Caki2 (cell line): ENCODE data around the gene GRM4. TPM values are rescaled to one million over a fixed set of nuclear protein-coding genes. Genes with fewer than 3 reads are reported as not detected.
A peak's percentile ranks its signal among the peaks of the same experiment; 100 is the strongest.

Experiments
- DNase-seq: peaks from one replicate; pipeline ENCODE4 v3.0.0-alpha.2; 2015; ENCODE audit warnings: low read depth
- in situ Hi-C: cut with HindIII; loops from 2 replicates; pipeline ENCODE4 v1.10.0; 2016; ENCODE audit warnings: low sequenced_read_pairs, low pct_unique_long_range_greater_than_20kb, mixed read lengths
- total RNA-seq: library from RNA; depleted of rRNA; stranded (reverse); fragments of >200 nt; shearing (Covaris generic); gene quantifications from 2 replicates; pipeline ENCODE4 v1.2.3, GENCODE V29; 2014; ENCODE audit warnings: low replicate concordance

The GRM4 gene
- total RNA-seq, 1 experiment from 2014 or later, result 1.2 TPM

DNA sequence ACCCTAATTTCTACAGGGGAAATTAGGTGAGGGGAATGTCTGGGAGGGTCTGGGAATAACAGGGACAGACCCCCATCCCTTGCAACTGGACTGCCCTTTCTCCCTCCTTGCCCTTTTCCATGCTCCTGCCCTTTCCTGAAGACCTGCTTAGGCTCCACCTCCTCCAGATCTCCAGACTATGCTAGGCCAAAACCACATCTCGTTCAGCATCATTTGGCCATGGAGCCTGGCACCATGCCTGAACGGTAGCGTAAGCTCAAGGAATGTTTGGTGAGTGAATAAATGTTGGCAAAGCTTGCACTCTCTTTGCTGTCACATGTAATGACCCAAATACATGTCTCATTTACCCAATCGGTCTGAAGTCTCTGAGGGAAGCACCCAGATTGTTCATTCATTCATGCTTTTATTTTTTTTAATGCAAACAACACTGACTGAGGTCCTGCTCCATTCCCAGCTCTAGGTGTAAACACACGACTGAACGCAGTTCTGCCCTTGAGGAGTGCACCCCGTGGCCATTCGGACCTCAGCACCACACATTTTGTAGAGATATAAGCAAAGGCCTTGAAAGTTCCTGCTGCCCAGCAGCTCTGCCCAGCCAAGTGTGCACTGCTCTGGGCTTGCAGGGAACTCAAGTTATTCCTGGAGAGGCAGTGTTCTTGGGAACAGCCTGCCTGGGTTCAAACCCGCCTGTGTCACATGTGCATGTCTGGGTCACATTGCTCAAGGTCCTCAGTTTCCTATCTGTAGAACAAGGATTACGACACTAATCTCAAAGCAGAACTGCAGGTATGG lies 1.1 kb upstream of the GRM4 start:
- in situ Hi-C loops, result no loop called here
- DNase-seq, result peak; percentile 10

DNA sequence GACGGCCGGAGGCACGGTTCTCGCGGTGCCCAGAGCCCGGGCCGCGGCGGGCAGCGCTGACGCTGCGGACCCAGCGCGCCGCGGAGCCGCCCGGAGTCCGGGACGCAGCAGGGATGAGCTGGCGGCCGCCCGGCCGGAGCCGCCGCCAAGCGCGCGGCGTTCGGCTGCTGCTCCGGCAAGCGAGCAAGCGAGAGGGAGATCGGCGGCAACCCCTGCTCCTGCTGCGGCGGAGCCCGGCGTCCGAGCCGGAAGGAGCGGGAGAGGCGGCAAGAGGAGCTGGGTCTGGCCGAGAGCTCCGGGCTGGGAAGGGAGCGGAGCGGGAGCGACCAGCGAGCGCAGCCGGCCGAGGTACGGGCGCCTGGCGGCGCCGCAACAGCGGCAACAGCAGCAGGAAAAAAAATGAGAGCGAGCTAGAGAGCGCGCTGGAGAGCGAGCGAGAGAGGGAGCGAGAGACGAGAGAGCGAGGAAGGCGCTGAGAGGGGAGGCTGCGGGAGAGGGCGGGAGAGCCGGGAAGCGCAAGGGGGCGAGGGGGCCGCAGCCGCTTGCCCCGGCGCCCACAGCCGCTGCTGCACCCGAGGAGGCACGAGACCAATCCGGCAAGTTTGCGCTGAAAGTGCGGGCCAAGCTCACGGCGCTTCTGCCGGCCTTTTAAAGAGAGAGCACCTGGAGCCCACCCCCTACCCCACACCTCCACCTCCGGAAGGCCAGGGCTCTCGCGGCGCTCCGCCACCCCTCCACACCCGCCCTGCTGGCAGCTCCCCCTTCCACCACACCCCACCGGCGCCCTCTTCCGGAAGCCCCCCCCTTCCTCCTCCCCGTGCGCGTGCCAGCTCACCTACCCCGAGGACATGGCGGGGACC lies 496 bp downstream of the GRM4 start:
- peak; percentile 63 for DNase-seq
- in situ Hi-C loops, result no loop called here

DNA sequence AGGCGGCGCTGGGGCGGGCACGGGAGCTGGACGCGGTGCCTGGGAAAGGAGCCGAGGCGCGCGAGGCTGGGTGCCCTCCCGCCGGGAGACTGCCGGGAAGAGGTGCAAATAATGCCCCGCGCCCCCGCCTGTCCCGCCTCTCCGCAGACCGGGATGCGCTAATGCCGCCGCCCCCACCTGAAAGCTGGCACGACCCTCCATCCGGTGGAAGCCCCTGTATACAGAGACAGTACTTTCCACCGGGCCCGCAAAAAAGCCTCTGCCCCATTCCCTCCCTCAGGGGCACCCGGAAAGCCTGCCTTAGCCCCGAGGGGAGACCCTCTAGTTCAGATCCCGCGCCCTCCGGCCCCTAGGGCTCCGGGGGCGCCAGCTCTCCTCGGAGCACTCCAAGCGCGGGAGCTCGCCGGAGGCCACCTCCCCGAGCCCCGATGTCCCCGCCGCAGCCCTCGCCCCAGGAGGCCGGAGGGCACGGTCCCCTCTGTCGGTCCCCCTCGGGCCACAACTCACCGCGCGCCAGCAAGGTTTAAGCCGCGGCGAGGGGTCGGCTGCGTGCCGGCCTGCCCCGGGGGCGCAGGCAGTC lies 1.2 kb downstream of the GRM4 start:
- in situ Hi-C loops, result no loop called here
- DNase-seq, result no peak

DNA sequence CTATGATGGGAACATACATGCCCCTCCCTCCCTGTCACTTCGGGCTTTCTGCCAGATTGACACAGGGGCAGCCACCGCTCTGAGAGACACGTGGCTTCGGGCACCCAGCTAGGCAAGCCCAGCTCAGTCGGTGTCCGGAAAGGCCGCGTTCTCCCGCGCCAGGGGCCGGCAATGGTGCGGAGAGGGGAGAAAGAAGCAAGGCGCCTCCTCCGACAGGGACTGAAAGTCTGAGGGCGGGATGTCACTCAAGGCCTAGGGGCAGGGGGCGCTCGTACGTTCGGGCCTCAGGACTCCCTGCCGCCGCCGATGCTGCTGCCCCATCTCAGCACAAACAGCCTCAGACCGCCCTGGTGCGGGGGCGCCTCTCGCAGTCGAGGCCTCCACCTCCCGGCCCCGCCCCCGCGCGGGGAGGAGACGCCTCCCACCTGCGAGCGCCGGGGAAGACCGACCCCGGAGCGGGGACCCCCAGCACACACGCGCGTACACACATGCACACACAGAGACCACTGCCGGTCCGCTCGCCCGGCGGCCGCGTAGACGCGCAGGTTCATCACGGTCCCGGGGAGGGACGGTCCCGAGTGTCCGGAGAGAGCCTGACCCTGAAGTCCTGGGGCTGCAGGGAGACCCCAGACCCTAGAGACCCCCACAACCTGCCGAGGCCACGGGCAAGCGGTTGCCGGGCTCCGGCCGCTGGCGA lies 1.9 kb downstream of the GRM4 start:
- in situ Hi-C loops, result no loop called here

DNA sequence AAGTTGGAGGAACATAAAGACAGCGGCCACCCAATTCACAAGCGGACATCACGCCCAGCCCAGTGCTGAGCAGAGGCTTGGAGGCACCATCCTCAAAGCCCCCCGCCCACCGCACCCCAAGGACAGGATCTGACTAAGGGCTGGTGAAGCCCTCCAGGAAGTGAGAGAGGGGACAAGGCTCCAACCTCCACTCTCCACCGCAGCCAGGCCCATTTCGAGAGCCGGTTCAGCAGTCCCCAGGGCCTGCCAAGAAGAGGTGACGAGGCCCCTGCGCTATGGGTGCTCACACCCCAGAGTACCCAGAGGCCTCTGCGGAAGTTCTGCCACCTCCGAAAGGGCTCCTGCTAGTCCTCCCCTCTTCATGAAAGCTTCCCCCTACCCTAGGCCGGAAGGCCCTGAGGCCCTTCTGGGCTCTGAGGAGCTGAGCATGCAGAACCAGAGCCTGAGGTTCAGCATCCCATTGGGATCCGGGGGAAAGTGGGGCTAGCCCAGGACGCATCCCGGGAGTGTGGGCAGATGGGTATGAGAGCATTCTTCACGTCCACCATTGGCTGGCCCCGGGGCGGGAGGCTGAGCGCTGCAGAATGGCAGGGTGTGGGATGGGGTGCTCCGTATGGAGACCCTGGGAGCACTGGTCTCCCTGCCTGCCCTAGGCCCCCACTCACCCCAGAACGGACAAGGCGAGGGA lies 2.5 kb downstream of the GRM4 start:
- in situ Hi-C loops, result no loop called here
- DNase-seq, result no peak

More for the DNA sequence above, 1.9 kb downstream of the GRM4 start:
- no peak for DNase-seq

DNA sequence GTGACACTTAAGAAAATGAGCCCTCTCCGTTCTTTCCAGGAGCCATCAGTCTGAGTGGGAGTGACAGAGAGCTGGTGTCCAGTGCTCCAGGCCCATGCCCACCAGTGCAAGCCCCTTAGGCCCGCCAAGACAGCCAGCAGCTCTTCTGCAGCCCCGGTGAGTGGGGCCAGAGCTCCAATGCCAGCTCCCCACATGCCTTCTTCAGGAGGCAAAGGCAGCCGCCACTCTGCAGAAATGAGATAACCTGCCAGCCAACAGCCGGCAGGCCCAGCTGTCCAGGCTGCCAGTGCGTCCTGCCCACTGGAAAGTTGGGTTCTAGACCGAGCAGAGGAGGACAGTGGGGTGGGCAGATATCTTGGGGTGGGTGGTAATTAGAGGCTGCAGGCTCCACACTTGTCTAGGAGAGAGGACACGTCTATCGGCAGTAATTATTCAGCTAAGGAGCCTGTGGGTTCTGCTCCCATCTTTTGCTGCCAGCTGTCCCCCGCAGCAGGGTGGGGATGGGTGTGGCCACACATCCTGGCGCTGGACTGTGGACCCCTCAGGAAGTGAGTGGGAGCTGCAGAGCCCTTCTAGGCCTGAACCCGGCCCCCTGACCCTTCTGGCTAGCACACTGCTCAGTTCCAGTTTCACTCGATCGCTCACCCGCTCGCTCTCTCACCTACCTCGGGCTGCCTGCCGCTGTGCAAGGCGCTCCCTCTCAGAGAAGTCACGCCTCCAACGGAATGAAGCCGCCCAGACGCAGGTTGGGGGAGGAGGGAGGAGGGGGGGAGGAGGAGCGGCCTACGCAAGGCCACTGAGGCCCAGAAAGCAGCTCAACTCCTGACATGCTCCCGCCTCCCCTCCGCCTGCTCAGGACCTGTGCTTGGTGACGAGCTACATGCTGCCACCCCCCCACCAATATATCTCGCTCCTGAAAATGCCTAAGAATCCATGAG lies 3.6 kb downstream of the GRM4 start:
- DNase-seq, result peak; percentile 12
- in situ Hi-C loops, result no loop called here

DNA sequence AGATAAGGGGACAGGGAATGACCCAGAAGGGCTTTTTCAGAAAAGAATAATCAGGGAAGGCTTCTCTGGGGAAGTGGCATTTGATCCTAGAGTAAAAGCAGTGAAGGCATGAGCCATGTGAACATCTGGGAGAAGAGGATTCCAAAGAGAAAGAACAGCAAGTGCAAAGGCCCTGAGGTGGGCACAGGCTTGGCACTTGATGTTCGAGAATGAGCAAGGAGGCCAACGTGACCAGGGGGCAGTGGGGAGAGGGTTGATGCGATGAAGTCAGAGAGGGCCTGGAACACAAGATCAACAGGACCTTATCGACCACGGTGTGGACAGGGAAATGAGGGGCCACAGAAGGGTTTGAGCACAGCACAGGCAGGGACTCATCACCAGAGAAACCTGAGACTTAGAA lies 5.8 kb downstream of the GRM4 start:
- DNase-seq, result no peak
- in situ Hi-C loops, result no loop called here

DNA sequence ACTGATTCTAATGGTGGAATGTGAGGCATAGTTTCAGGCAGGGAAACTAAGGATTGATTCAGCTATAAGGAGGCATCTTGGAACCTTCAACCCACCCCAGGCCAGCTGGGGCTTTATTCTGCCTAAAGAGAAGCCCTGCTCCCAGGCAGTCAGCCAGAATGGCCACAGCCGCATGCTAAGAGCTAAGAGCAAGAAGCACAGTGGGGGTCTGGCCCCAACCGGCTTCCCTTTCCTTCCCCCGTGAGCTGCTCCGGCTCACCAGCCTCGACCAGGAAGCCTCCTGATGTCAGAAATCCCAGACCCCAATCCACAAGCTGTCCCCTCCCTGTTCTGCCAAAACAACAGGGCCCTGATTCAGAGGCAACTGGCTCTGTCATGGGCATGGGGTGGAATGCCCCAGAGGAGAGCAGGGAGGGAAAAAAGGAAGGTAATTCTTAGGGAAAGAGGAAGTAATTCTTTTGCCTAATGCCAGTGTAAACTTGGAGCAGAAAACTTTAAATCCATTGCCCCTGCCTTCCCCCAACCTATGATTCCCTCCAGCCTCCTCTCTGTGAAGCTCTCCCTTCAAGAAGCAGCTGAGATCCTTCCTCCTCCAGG lies 6.9 kb downstream of the GRM4 start:
- no peak for DNase-seq
- in situ Hi-C loops, result no loop called here

DNA sequence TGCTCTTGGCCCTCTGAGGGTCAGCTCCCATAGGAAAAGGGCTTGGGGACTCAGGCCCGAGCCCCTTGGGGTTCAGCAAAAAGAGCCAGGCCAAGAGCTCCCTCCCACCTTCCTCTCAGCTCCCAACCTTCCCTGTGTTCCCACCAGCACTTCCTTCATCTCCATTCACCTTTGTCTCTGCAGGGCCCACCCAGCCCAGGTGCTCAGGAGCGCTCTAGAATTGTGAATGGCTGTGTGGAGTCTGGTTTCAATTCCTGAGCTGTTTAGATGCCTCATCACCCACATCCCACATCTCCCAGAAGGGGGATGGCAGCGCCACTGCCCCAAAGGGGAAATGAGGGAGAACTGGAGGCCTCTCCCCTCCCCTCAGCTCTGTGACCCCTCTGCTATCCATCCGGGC lies 7.7 kb downstream of the GRM4 start:
- no peak for DNase-seq
- in situ Hi-C loops, result no loop called here

DNA sequence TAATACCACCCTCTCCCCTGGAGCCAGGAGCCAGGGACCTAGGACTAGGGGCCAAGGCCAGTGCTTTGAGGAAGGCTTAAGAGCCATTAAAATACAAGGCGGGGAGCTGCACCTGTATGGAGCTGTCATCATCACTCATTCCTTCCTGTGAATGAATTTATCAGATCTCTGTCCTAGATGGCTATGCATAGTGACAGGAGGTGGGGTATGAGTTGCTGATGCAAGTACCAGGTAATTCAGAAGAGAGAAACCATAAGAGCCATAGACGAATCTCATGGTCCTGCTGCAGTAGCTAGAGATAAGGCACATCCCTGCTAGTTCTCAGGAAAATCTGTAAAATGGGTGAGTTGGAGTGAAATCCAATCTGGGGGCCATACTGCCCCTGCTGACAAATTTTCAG lies 10.3 kb downstream of the GRM4 start:
- DNase-seq, result no peak
- in situ Hi-C loops, result no loop called here

DNA sequence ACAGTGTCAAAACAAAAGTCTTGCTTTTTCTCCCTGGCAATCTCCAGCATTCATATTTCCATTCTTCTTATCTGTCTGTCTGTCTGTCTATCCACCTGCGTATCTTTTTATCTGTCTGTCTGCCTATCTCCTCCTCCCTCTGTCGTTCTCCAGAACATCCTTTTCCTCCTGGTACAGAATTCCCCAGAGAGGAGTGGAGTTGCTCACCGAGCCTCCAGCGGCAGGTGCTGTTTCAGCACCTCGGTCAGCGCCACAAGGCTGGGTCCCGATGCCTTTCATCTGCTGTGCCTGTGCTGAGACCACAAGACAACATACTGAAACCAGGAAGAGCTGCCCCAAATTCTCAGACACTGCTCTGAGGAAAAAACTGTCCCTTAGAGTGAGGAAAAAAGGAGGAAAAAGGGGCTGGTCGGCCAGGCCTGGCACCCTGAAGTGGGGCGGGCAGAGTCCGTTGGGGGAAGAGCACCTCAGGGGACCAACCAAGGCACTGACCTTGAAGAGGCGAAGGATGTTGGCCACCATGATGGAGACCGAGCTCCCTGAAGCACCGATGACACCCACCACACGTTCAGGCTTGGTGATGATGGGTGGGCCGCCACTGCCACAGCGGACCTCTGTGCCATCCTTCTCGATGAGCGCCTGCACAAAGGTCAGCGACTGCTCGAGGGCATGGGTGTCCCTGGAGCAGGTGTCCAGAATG lies 13.3 kb downstream of the GRM4 start:
- DNase-seq, result peak; percentile 61
- in situ Hi-C loops, result no loop called here

DNA sequence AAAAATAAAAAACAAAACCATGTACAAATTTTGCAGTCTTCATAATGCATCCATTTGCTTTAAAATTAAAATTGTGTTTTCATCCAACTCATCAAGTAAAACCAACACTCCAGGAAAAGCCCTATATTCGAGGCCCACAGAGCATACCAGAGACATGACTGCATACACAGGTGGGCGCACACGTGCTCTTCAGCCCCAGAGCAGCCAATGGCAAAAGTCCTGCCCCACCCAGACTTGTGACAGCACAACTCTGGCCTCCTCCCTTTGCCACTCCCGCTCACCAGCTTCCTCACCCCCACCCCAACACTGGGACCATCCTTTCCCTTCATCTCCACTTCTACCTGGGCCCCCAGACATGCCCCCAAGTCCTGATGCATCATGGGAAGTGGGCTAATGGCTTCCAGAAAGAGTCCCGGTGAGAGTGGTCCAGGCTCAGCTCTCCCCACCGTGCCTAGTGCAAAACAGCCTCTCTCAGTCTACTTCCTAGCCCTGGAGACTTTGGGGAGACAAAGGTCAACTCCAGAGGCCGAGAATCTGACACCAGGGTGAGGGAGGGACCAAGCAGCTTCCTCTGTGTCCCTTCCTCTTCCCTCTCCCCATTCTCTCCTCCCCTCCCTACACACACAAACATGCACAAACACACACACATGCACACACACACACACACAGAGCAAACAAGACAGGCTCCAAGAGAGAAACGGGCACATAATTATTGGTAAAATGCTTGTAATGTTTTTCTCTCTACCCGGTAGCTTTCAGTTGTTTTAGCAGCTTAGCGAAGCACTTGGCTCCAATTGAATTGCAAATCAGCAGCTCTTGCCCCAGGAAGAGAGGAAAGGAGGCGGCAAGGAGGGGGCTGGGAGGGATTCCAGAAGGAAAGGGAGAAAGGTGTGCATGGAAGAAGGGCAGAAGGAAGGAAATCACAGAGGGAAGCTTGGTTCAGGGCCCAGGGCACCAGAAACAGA lies 14.3 kb downstream of the GRM4 start:
- in situ Hi-C loops, result no loop called here

DNA sequence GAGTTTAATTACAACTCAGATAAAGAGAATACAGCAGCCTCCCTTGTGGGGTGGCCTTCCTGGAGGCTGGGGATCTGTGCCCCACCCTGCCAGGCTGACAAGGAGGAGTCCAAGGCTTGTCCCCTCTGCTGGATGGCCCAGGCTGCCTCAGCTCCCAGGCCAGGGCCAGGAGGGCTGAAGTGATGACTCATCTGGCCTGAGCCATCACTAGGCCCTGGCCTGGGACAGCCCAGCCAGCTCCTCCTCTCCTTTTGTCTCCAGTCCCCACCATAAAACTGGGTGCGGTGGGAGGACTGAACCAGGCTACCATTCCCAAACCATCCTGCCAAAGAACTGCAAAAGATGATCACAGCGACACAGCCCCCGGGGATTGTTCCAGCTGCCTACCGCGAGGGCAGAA lies 15.0 kb downstream of the GRM4 start:
- in situ Hi-C loops, result no loop called here

More for the DNA sequence above, 14.3 kb downstream of the GRM4 start:
- no peak for DNase-seq

DNA sequence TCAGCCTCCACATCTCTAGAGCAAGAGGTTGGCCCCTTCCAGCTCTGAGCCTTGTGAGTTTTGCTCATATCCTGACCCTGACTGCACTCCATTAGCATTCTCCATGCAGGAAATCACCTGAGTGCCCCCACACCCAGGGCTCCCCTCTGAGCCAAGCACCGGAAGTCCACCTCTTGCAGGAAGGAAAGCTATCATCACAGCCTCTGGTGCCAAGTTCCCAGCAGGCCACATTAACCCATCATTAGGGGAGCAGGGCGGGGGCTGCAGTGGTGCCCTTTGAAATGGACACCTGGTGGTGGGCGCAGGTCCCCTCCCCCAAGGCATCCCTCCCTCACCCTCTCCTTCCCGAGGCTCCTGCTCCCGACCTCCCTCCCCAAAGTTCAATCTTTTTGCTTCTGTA lies 16.1 kb downstream of the GRM4 start:
- in situ Hi-C loops, result no loop called here
- no peak for DNase-seq

More for the DNA sequence above, 15.0 kb downstream of the GRM4 start:
- no peak for DNase-seq

DNA sequence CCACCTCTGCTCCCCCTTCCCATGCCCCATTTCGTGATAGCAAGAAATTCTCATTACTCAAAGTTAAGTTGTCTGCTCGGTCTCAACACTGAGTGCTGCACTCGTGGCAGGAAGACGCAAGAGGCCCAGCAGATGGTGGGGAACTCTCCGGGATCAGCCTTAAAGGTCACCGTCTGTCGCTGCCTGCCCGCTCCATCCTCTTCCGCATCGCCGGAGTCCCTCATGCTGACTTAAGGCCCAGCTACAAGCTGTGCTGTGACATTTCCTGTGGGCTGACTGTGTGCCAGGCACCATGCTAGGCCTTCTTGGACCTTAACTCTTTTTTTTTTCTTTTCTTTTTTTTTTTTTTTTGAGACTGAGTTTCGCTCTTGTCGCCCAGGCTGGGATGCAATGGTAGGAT lies 17.8 kb downstream of the GRM4 start:
- in situ Hi-C loops, result no loop called here

More for the DNA sequence above, 17.8 kb downstream of the GRM4 start:
- no peak for DNase-seq
